Stomach (tissue), 4 donors: ENCODE measurements around the gene DLGAP1.

Experiments used
- CTCF ChIP-seq, 7 experiments: fragments of 450-650 bp in 4 of 7; fragments of 200-600 bp in 3 of 7; sonication (generic) in 3 of 7; IDR thresholded peaks; one replicate each; pipeline ENCODE4 v1.5.1; 2016 to 2019; ENCODE audit warnings: antibody characterized with exemption in 7 of 7, control low read depth in 2 of 7, mild to moderate bottlenecking in 1 of 7
- EP300 ChIP-seq: sonication (generic); formaldehyde crosslinking; IDR thresholded peaks from one replicate; pipeline ENCODE4 v1.6.1; 2017; ENCODE audit warnings: antibody characterized with exemption
- POLR2A ChIP-seq, 4 donors: fragments of 450-650 bp; IDR thresholded peaks; one replicate each; pipeline ENCODE4 v1.6.1; 2016; ENCODE audit warnings: antibody characterized with exemption in 4 of 4, control low read depth in 2 of 4, mild to moderate bottlenecking in 1 of 4, moderate library complexity in 1 of 4
- POLR2AphosphoS5 ChIP-seq, 3 donors: sonication (generic); formaldehyde crosslinking; IDR thresholded peaks; one replicate each; pipeline ENCODE4 v1.6.1; 2016; ENCODE audit warnings: antibody characterized with exemption in 3 of 3

- no peak for TF ChIP-seq CTCF (IDR thresholded peaks at IDR 0.05)
- no peak for TF ChIP-seq POLR2AphosphoS5 (IDR thresholded peaks at IDR 0.05)
- no peak for TF ChIP-seq POLR2A (IDR thresholded peaks at IDR 0.05)
- no peak for TF ChIP-seq EP300
Observed at GRCh38 chr18:4245456-4245855, 209.7 kb downstream of the DLGAP1 start.
